GM23338 (cell line): ENCODE measurements around the gene NOVA2. TPM values are rescaled to one million over a fixed set of nuclear protein-coding genes. Genes with fewer than 3 reads are reported as not detected.

Source experiments
- ATAC-seq: fragments of 200-7000 bp; cut with Tn5 transposase; 3 replicates; pipeline ENCODE4 v1.9.1; 2020
- DNase-seq: peaks from one replicate; pipeline ENCODE4 v3.0.0-alpha.2; 2015; ENCODE audit warnings: low spot score
- H2AFZ ChIP-seq: fragments of 200-600 bp; sonication (generic); 2 replicates; pipeline ENCODE4 v1.8.0; 2016; ENCODE audit warnings: antibody characterized with exemption, mild to moderate bottlenecking, moderate library complexity
- H3F3A ChIP-seq: fragments of 200-600 bp; sonication (generic); replicated peaks from 2 replicates; pipeline ENCODE4 v1.8.0; 2017; ENCODE audit warnings: antibody characterized with exemption, mixed run types, low read depth
- H3K27ac ChIP-seq: fragments of 200-600 bp; sonication (generic); 2 replicates; pipeline ENCODE4 v1.6.1; 2016; ENCODE audit warnings: low read depth
- H3K27me3 ChIP-seq: fragments of 200-600 bp; sonication (generic); 2 replicates; pipeline ENCODE4 v1.8.0; 2016; ENCODE audit warnings: mild to moderate bottlenecking, mixed run types, moderate library complexity; ENCODE audit not compliant: insufficient read depth
- H3K36me3 ChIP-seq: fragments of 200-600 bp; sonication (generic); 2 replicates; pipeline ENCODE4 v1.8.0; 2016; ENCODE audit warnings: mild to moderate bottlenecking; ENCODE audit not compliant: insufficient read depth
- H3K4me1 ChIP-seq: fragments of 200-600 bp; sonication (generic); 2 replicates; pipeline ENCODE4 v1.8.0; 2016; ENCODE audit warnings: mild to moderate bottlenecking, moderate library complexity; ENCODE audit not compliant: insufficient read depth
- H3K4me2 ChIP-seq: fragments of 200-600 bp; sonication (generic); 2 replicates; pipeline ENCODE4 v1.7.1; 2017; ENCODE audit warnings: mixed run types
- H3K4me3 ChIP-seq: fragments of 200-600 bp; sonication (generic); 2 replicates; pipeline ENCODE4 v1.6.1; 2016; ENCODE audit warnings: mixed run types
- H3K79me2 ChIP-seq: fragments of 200-600 bp; sonication (generic); replicated peaks from 2 replicates; pipeline ENCODE4 v1.8.0; 2017; ENCODE audit warnings: mild to moderate bottlenecking; ENCODE audit not compliant: insufficient read depth
- H3K9me2 ChIP-seq: fragments of 200-600 bp; sonication (generic); 2 replicates; pipeline ENCODE4 v1.8.0; 2017; ENCODE audit not compliant: insufficient read depth
- H4K20me1 ChIP-seq: fragments of 200-600 bp; sonication (generic); replicated peaks from 2 replicates; pipeline ENCODE4 v1.8.0; 2017; ENCODE audit warnings: mild to moderate bottlenecking; ENCODE audit not compliant: insufficient read depth
- H3K27ac Mint-ChIP-seq: 2 replicates; pipeline ENCODE4 v1.8.0; 2020; ENCODE audit warnings: inconsistent platforms, mild to moderate bottlenecking, moderate library complexity, mixed read lengths
- H3K27me3 Mint-ChIP-seq: 3 replicates; pipeline ENCODE4 v1.8.0; 2022; ENCODE audit warnings: low read depth, mild to moderate bottlenecking, moderate library complexity, mixed read lengths, inconsistent platforms; ENCODE audit not compliant: insufficient read depth, poor library complexity
- H3K36me3 Mint-ChIP-seq: 3 replicates; pipeline ENCODE4 v1.8.0; 2021; ENCODE audit warnings: low read depth, mild to moderate bottlenecking, inconsistent platforms, moderate library complexity, mixed read lengths
- H3K4me1 Mint-ChIP-seq: 3 replicates; pipeline ENCODE4 v1.8.0; 2020; ENCODE audit warnings: mild to moderate bottlenecking, inconsistent platforms, mixed read lengths
- H3K4me3 Mint-ChIP-seq: 3 replicates; pipeline ENCODE4 v1.8.0; 2021; ENCODE audit warnings: moderate library complexity, mild to moderate bottlenecking, inconsistent platforms, mixed read lengths
- H3K9me3 Mint-ChIP-seq: 3 replicates; pipeline ENCODE4 v1.8.0; 2020; ENCODE audit warnings: moderate library complexity, mild to moderate bottlenecking, inconsistent platforms, mixed read lengths
- EZH2 ChIP-seq: fragments of 200-600 bp; sonication (generic); IDR thresholded peaks from one replicate; pipeline ENCODE4 v1.8.0; 2017; ENCODE audit warnings: antibody characterized with exemption, mild to moderate bottlenecking, low read depth; ENCODE audit not compliant: unreplicated experiment
- JUNB ChIP-seq: IDR thresholded peaks from one replicate; pipeline ENCODE4 v1.6.1; 2016; ENCODE audit warnings: antibody characterized with exemption; ENCODE audit not compliant: unreplicated experiment
- STAT1 ChIP-seq: IDR thresholded peaks from one replicate; pipeline ENCODE4 v1.6.1; 2016; ENCODE audit warnings: antibody characterized with exemption; ENCODE audit not compliant: unreplicated experiment
- ZNF331 ChIP-seq: fragments of 250-450 bp; sonication (Bioruptor Pico); IDR thresholded peaks from 2 replicates; pipeline ENCODE4 v1.5.0; 2020; ENCODE audit warnings: low read depth, mild to moderate bottlenecking, moderate library complexity
- polyA plus RNA-seq: library from polyadenylated mRNA; unstranded; fragments of >200 nt; fragmentation: Nextera tagmentation; extraction: Ambion mirVana; gene quantifications from 2 replicates; pipeline ENCODE4 v1.2.1, GENCODE V29; 2016
- total RNA-seq: library from RNA; depleted of rRNA; stranded (reverse); fragments of >200 nt; shearing (Covaris generic); gene quantifications from 2 replicates; pipeline ENCODE4 v1.2.3, GENCODE V29; 2014
- TF ChIP-seq, protein P1 (sequence below), 2 experiments: fragments of 200-600 bp in 1 of 2; sonication (generic) in 1 of 2; conservative IDR thresholded peaks; 2 replicates each; pipeline versions ENCODE4 v1.5.1 to v1.6.1; 2016 to 2017; ENCODE audit warnings: antibody characterized with exemption in 2 of 2, low read depth in 2 of 2, mild to moderate bottlenecking in 2 of 2, moderate library complexity in 1 of 2
- TF ChIP-seq, protein P2 (sequence below): fragments of 250-450 bp; sonication (Bioruptor Pico); IDR thresholded peaks from 2 replicates; pipeline ENCODE4 v1.5.0; 2020; ENCODE audit warnings: mild to moderate bottlenecking, moderate library complexity
- TF ChIP-seq, protein P3 (sequence below): IDR thresholded peaks from one replicate; pipeline ENCODE4 v1.6.1; 2018; ENCODE audit warnings: antibody characterized with exemption; ENCODE audit not compliant: unreplicated experiment

Gene NOVA2
- total and polyA plus RNA-seq, 2 experiments from 2014 or later = 5.1 to 13.7 TPM

DNA sequence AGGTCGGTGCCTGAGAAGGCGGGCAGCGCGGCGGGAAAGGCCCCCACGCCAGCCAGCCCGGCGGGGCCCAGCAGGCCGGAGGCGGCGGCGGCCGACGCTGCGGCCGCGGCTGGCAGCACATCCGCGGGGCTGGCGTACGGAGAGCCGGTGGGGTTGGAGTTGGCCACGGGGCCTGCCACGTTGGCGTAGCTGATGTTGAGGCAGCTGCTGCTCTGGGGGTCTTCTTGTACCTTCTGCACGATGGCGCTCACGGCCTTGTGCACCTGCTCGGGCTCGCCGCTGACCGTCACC lies 33.2 kb downstream of the NOVA2 start:
- ATAC-seq (peak; percentile 40; the same call in 2 of the 3 replicates), DNase-seq (no peak)
- Histone ChIP-seq H3K27ac (no peak overlapping the region), H3K4me3 (peak overlapping the region; percentile 46; the same call in 1 of the 2 replicates), H3K27me3 (no peaks in the 10 kb centered on the region), H3K4me2 (peak overlapping the region; percentile 71; the same call in 1 of the 2 replicates), H3K4me1 (peaks cover 14% of the 10 kb centered on the region; the same call in 1 of the 2 replicates), H3F3A (0 out of 2 replicates have a peak, but pooled peaks cover 7% of the 10 kb centered on the region), H3K36me3 (no peaks in the 10 kb centered on the region; the same call in 1 of the 2 replicates), H3K79me2 (no peaks in the 10 kb centered on the region), H2AFZ (no peak overlapping the region), H3K9me2 (no peaks in the 10 kb centered on the region), H4K20me1 (no peaks in the 10 kb centered on the region)
- H3K27ac Mint-ChIP-seq = no peak overlapping the region
- H3K4me3 Mint-ChIP-seq = peak overlapping the region; percentile 45; the same call in 2 of the 3 replicates
- peaks cover 18% of the 10 kb centered on the region for H3K4me1 Mint-ChIP-seq
- peaks cover 7% of the 10 kb centered on the region for H3K27me3 Mint-ChIP-seq
- TF ChIP-seq ZNF331 (CRISPR knock-in tag) (no peak), EZH2 (no peak), STAT1 (no peak), JUNB (no peak)
- TF ChIP-seq, protein P1, sequence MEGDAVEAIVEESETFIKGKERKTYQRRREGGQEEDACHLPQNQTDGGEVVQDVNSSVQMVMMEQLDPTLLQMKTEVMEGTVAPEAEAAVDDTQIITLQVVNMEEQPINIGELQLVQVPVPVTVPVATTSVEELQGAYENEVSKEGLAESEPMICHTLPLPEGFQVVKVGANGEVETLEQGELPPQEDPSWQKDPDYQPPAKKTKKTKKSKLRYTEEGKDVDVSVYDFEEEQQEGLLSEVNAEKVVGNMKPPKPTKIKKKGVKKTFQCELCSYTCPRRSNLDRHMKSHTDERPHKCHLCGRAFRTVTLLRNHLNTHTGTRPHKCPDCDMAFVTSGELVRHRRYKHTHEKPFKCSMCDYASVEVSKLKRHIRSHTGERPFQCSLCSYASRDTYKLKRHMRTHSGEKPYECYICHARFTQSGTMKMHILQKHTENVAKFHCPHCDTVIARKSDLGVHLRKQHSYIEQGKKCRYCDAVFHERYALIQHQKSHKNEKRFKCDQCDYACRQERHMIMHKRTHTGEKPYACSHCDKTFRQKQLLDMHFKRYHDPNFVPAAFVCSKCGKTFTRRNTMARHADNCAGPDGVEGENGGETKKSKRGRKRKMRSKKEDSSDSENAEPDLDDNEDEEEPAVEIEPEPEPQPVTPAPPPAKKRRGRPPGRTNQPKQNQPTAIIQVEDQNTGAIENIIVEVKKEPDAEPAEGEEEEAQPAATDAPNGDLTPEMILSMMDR (conservative IDR thresholded peaks at IDR 0.05; ENCODE audit: low read depth in 2 of 2) = peak in 1 of 2 experiments; percentile 7; a peak in 1 of 4 replicates
- TF ChIP-seq, protein P2, sequence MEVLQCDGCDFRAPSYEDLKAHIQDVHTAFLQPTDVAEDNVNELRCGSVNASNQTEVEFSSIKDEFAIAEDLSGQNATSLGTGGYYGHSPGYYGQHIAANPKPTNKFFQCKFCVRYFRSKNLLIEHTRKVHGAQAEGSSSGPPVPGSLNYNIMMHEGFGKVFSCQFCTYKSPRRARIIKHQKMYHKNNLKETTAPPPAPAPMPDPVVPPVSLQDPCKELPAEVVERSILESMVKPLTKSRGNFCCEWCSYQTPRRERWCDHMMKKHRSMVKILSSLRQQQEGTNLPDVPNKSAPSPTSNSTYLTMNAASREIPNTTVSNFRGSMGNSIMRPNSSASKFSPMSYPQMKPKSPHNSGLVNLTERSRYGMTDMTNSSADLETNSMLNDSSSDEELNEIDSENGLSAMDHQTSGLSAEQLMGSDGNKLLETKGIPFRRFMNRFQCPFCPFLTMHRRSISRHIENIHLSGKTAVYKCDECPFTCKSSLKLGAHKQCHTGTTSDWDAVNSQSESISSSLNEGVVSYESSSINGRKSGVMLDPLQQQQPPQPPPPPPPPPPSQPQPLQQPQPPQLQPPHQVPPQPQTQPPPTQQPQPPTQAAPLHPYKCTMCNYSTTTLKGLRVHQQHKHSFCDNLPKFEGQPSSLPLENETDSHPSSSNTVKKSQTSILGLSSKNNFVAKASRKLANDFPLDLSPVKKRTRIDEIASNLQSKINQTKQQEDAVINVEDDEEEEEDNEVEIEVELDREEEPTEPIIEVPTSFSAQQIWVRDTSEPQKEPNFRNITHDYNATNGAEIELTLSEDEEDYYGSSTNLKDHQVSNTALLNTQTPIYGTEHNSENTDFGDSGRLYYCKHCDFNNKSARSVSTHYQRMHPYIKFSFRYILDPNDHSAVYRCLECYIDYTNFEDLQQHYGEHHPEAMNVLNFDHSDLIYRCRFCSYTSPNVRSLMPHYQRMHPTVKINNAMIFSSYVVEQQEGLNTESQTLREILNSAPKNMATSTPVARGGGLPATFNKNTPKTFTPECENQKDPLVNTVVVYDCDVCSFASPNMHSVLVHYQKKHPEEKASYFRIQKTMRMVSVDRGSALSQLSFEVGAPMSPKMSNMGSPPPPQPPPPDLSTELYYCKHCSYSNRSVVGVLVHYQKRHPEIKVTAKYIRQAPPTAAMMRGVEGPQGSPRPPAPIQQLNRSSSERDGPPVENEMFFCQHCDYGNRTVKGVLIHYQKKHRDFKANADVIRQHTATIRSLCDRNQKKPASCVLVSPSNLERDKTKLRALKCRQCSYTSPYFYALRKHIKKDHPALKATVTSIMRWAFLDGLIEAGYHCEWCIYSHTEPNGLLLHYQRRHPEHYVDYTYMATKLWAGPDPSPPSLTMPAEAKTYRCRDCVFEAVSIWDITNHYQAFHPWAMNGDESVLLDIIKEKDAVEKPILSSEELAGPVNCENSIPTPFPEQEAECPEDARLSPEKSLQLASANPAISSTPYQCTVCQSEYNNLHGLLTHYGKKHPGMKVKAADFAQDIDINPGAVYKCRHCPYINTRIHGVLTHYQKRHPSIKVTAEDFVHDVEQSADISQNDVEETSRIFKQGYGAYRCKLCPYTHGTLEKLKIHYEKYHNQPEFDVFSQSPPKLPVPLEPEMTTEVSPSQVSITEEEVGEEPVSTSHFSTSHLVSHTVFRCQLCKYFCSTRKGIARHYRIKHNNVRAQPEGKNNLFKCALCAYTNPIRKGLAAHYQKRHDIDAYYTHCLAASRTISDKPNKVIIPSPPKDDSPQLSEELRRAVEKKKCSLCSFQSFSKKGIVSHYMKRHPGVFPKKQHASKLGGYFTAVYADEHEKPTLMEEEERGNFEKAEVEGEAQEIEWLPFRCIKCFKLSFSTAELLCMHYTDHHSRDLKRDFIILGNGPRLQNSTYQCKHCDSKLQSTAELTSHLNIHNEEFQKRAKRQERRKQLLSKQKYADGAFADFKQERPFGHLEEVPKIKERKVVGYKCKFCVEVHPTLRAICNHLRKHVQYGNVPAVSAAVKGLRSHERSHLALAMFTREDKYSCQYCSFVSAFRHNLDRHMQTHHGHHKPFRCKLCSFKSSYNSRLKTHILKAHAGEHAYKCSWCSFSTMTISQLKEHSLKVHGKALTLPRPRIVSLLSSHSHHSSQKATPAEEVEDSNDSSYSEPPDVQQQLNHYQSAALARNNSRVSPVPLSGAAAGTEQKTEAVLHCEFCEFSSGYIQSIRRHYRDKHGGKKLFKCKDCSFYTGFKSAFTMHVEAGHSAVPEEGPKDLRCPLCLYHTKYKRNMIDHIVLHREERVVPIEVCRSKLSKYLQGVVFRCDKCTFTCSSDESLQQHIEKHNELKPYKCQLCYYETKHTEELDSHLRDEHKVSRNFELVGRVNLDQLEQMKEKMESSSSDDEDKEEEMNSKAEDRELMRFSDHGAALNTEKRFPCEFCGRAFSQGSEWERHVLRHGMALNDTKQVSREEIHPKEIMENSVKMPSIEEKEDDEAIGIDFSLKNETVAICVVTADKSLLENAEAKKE = no peak
- TF ChIP-seq, protein P3, sequence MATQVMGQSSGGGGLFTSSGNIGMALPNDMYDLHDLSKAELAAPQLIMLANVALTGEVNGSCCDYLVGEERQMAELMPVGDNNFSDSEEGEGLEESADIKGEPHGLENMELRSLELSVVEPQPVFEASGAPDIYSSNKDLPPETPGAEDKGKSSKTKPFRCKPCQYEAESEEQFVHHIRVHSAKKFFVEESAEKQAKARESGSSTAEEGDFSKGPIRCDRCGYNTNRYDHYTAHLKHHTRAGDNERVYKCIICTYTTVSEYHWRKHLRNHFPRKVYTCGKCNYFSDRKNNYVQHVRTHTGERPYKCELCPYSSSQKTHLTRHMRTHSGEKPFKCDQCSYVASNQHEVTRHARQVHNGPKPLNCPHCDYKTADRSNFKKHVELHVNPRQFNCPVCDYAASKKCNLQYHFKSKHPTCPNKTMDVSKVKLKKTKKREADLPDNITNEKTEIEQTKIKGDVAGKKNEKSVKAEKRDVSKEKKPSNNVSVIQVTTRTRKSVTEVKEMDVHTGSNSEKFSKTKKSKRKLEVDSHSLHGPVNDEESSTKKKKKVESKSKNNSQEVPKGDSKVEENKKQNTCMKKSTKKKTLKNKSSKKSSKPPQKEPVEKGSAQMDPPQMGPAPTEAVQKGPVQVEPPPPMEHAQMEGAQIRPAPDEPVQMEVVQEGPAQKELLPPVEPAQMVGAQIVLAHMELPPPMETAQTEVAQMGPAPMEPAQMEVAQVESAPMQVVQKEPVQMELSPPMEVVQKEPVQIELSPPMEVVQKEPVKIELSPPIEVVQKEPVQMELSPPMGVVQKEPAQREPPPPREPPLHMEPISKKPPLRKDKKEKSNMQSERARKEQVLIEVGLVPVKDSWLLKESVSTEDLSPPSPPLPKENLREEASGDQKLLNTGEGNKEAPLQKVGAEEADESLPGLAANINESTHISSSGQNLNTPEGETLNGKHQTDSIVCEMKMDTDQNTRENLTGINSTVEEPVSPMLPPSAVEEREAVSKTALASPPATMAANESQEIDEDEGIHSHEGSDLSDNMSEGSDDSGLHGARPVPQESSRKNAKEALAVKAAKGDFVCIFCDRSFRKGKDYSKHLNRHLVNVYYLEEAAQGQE = no peak
- peaks cover 14% of the 10 kb centered on the region; the same call in 2 of the 3 replicates for H3K36me3 Mint-ChIP-seq
- no peaks in the 10 kb centered on the region; the same call in 2 of the 3 replicates for H3K9me3 Mint-ChIP-seq
